KMS-11 (cell line): ENCODE data around the gene TMEM154.

Experiments used
- H2AFZ ChIP-seq: fragments of 200-600 bp; sonication (generic); 2 replicates; pipeline ENCODE4 v1.6.1; 2016; ENCODE audit warnings: antibody characterized with exemption, mixed run types, low read depth
- H3K27ac ChIP-seq: fragments of 200-600 bp; sonication (generic); 2 replicates; pipeline ENCODE4 v1.6.1; 2016; ENCODE audit warnings: mild to moderate bottlenecking, mixed run types
- H3K27me3 ChIP-seq: fragments of 200-600 bp; sonication (generic); 2 replicates; pipeline ENCODE4 v1.6.1; 2017; ENCODE audit warnings: mild to moderate bottlenecking, low read depth, mixed run types, moderate library complexity; ENCODE audit not compliant: insufficient read depth
- H3K36me3 ChIP-seq: fragments of 200-600 bp; sonication (generic); 2 replicates; pipeline ENCODE4 v1.6.1; 2017; ENCODE audit warnings: mild to moderate bottlenecking, mixed run types; ENCODE audit not compliant: insufficient read depth
- H3K4me1 ChIP-seq: fragments of 200-600 bp; sonication (generic); 2 replicates; pipeline ENCODE4 v1.6.1; 2016; ENCODE audit warnings: mild to moderate bottlenecking, low read depth, mixed run types; ENCODE audit not compliant: poor library complexity, severe bottlenecking
- H3K4me2 ChIP-seq: fragments of 200-600 bp; sonication (generic); 2 replicates; pipeline ENCODE4 v1.7.0; 2016; ENCODE audit warnings: mild to moderate bottlenecking, mixed run types
- H3K4me3 ChIP-seq: fragments of 200-600 bp; sonication (generic); IDR thresholded peaks from 2 replicates; pipeline ENCODE4 v1.6.1; 2017; ENCODE audit warnings: low read depth, low read length, mixed read lengths; ENCODE audit not compliant: insufficient read depth
- H3K79me2 ChIP-seq: fragments of 200-600 bp; sonication (generic); 2 replicates; pipeline ENCODE4 v1.6.1; 2016; ENCODE audit warnings: low read depth, mixed run types; ENCODE audit not compliant: insufficient read depth
- H3K9ac ChIP-seq: fragments of 200-600 bp; sonication (generic); 2 replicates; pipeline ENCODE4 v1.6.1; 2016; ENCODE audit warnings: mild to moderate bottlenecking, mixed run types
- H4K20me1 ChIP-seq: fragments of 200-600 bp; sonication (generic); 2 replicates; pipeline ENCODE4 v1.6.1; 2016; ENCODE audit warnings: mild to moderate bottlenecking, mixed run types; ENCODE audit not compliant: insufficient read depth
- CTCF ChIP-seq: fragments of 200-600 bp; sonication (generic); conservative IDR thresholded peaks from 2 replicates; pipeline ENCODE4 v1.6.1; 2017; ENCODE audit warnings: low read depth, mild to moderate bottlenecking, antibody characterized with exemption, low read length, moderate library complexity, mixed read lengths

Gene TMEM154

GRCh38 chr4:152607178-152607577 lies 72.6 kb downstream of the TMEM154 start:
- Histone ChIP-seq H3K27ac (no peak overlapping the region), H4K20me1 (no peaks in the 10 kb centered on the region), H3K36me3 (no peaks in the 10 kb centered on the region), H3K4me3 (no peak overlapping the region), H3K79me2 (no peaks in the 10 kb centered on the region), H3K4me2 (no peak overlapping the region), H3K9ac (no peak overlapping the region), H3K4me1 (no peaks in the 10 kb centered on the region), H2AFZ (no peak overlapping the region), H3K27me3 (no peaks in the 10 kb centered on the region)
- TF ChIP-seq CTCF, result no peak

GRCh38 chr4:152606753-152607152 lies 73.0 kb downstream of the TMEM154 start:
- Histone ChIP-seq H2AFZ (no peak overlapping the region), H3K27ac (no peak overlapping the region), H3K4me2 (no peak overlapping the region), H4K20me1 (no peaks in the 10 kb centered on the region), H3K4me3 (no peak overlapping the region), H3K36me3 (no peaks in the 10 kb centered on the region), H3K9ac (no peak overlapping the region), H3K27me3 (no peaks in the 10 kb centered on the region), H3K4me1 (no peaks in the 10 kb centered on the region), H3K79me2 (no peaks in the 10 kb centered on the region)
- no peak for TF ChIP-seq CTCF

- H4K20me1 ChIP-seq, result no peaks in the 10 kb centered on the region
- no peak overlapping the region for H3K4me2 ChIP-seq
Observed at GRCh38 chr4:152605641-152606335, 74.0 kb downstream of the TMEM154 start.

GRCh38 chr4:152605031-152605430 lies 74.8 kb downstream of the TMEM154 start:
- Histone ChIP-seq H4K20me1 (no peaks in the 10 kb centered on the region), H2AFZ (no peak overlapping the region), H3K79me2 (no peaks in the 10 kb centered on the region), H3K4me2 (no peak overlapping the region), H3K4me3 (no peak overlapping the region), H3K27ac (no peak overlapping the region), H3K9ac (no peak overlapping the region), H3K27me3 (no peaks in the 10 kb centered on the region), H3K36me3 (no peaks in the 10 kb centered on the region), H3K4me1 (no peaks in the 10 kb centered on the region)
- no peak for TF ChIP-seq CTCF

More at GRCh38 chr4:152605641-152606335, 74.0 kb downstream of the TMEM154 start:
- H3K27ac ChIP-seq, result no peak overlapping the region
- no peaks in the 10 kb centered on the region for H3K27me3 ChIP-seq
- no peak overlapping the region for H2AFZ ChIP-seq
- H3K4me1 ChIP-seq, result no peaks in the 10 kb centered on the region
- no peaks in the 10 kb centered on the region for H3K36me3 ChIP-seq
- TF ChIP-seq CTCF, result no peak
- H3K4me3 ChIP-seq, result no peak overlapping the region
- H3K79me2 ChIP-seq, result no peaks in the 10 kb centered on the region
- no peak overlapping the region for H3K9ac ChIP-seq
